Tibial artery (tissue), 4 donors: ENCODE data around the gene GRIN2A.

Experiments used
- DNase-seq, 2 donors: peaks; one replicate each; pipeline ENCODE4 v3.0.0-alpha.2; 2019
- H3K27ac ChIP-seq, 2 donors: fragments of 200-600 bp; sonication (generic) in 1 of 2; 1 replicate in 1 of 2; 2 replicates in 1 of 2; pipeline ENCODE4 v1.5.1; 2018 to 2019; ENCODE audit warnings: mild to moderate bottlenecking in 1 of 2
- H3K27me3 ChIP-seq, 2 donors: fragments of 200-600 bp; sonication (generic) in 1 of 2; one replicate each; pipeline versions ENCODE4 v1.5.1 to v1.6.0; 2016 to 2019
- H3K36me3 ChIP-seq, 3 donors: fragments of 200-600 bp; sonication (generic) in 2 of 3; one replicate each; pipeline ENCODE4 v1.5.1; 2016 to 2019; ENCODE audit warnings: mild to moderate bottlenecking in 2 of 3
- H3K4me1 ChIP-seq, 4 donors: fragments of 200-600 bp; sonication (generic) in 2 of 4; 1 replicate in 3 of 4; 2 replicates in 1 of 4; pipeline ENCODE4 v1.5.1; 2016 to 2019
- H3K4me3 ChIP-seq, 2 donors: fragments of 200-600 bp; sonication (generic) in 1 of 2; 1 replicate in 1 of 2; 2 replicates in 1 of 2; pipeline ENCODE4 v1.5.1; 2018 to 2019; ENCODE audit warnings: mild to moderate bottlenecking in 2 of 2
- H3K9me3 ChIP-seq, 3 donors: fragments of 200-600 bp; sonication (generic) in 1 of 3; one replicate each; pipeline ENCODE4 v1.5.1; 2016 to 2019
- intact Hi-C: fragments of 100-400 bp; cut with DNase I; formaldehyde crosslinking; loops from one replicate; pipeline ENCODE4 v1.15.0; 2023; ENCODE audit warnings: low total_unique reads
- TF ChIP-seq, protein P1 (sequence below), 2 experiments: fragments of 200-600 bp in 1 of 2; fragments of 450-650 bp in 1 of 2; IDR thresholded peaks; one replicate each; pipeline ENCODE4 v1.5.1; 2017 to 2019; ENCODE audit warnings: antibody characterized with exemption in 2 of 2, mild to moderate bottlenecking in 1 of 2, moderate library complexity in 1 of 2

Gene GRIN2A

DNA sequence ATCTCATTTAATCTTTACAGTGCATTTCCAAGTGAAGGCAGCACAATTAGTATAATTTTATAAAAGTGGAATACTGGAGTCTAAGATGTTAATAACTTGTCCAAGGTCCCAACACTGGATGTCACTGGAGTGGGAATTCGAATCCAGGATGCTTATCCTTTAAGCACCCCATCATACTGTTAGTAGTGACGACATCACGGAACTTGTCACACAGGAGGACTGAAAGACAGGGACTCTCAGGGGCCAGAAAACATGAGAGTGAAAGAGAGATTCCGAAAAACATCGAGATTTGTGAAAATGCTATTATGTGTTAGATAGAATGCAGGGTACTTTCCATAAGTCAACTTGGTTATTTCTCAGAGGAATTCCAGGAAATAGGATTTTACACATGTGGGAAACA, 374.0 kb downstream of the GRIN2A start:
- TF ChIP-seq, protein P1, sequence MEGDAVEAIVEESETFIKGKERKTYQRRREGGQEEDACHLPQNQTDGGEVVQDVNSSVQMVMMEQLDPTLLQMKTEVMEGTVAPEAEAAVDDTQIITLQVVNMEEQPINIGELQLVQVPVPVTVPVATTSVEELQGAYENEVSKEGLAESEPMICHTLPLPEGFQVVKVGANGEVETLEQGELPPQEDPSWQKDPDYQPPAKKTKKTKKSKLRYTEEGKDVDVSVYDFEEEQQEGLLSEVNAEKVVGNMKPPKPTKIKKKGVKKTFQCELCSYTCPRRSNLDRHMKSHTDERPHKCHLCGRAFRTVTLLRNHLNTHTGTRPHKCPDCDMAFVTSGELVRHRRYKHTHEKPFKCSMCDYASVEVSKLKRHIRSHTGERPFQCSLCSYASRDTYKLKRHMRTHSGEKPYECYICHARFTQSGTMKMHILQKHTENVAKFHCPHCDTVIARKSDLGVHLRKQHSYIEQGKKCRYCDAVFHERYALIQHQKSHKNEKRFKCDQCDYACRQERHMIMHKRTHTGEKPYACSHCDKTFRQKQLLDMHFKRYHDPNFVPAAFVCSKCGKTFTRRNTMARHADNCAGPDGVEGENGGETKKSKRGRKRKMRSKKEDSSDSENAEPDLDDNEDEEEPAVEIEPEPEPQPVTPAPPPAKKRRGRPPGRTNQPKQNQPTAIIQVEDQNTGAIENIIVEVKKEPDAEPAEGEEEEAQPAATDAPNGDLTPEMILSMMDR (IDR thresholded peaks at IDR 0.05): no peak
- Histone ChIP-seq H3K9me3 (no peaks in the 10 kb centered on the region), H3K36me3 (no peaks in the 10 kb centered on the region), H3K4me3 (no peak overlapping the region), H3K4me1 (no peaks in the 10 kb centered on the region), H3K27me3 (no peaks in the 10 kb centered on the region), H3K27ac (no peak overlapping the region)
- DNase-seq: no peak
- intact Hi-C loops: no loop called here

- Histone ChIP-seq H3K27ac (no peak overlapping the region), H3K36me3 (no peaks in the 10 kb centered on the region), H3K4me3 (no peak overlapping the region), H3K27me3 (no peaks in the 10 kb centered on the region), H3K4me1 (no peaks in the 10 kb centered on the region), H3K9me3 (no peaks in the 10 kb centered on the region)
- intact Hi-C loops: no loop called here
- TF ChIP-seq, protein P1 (IDR thresholded peaks at IDR 0.05): no peak
- DNase-seq: no peak
These were observed 374.9 kb downstream of the GRIN2A start for GRCh38 chr16:9807302-9807701.

GRCh38 chr16:9805109-9805508, 377.1 kb downstream of the GRIN2A start:
- no peaks in the 10 kb centered on the region for H3K4me1 ChIP-seq
- H3K27ac ChIP-seq: no peak overlapping the region
- H3K9me3 ChIP-seq: no peaks in the 10 kb centered on the region
- H3K36me3 ChIP-seq: no peaks in the 10 kb centered on the region
- H3K27me3 ChIP-seq: no peaks in the 10 kb centered on the region
- DNase-seq: no peak
- TF ChIP-seq, protein P1 (IDR thresholded peaks at IDR 0.05): no peak
- no peak overlapping the region for H3K4me3 ChIP-seq
- intact Hi-C loops: no loop called here

DNA sequence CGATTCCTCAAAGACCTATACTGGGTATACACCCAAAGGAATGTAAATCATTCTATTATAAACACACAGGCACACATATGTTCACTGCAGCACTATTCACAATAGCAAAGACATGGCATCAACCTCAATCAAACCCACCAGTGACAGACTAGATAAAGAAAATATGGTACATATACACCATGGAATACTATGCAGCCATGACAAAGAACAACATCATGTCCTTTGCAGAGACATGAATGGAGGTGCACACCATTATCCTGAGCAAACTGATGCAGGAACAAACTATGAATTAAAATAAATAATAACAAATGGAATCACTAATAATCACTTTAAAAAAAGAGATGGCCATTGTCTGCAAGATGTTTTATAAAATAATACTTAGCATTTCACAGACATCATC, 380.1 kb downstream of the GRIN2A start:
- intact Hi-C loops: no loop called here
- H3K4me1 ChIP-seq: peaks cover 0 to 10% (median 0%) of the 10 kb centered on the region in 4 donors
- no peaks in the 10 kb centered on the region for H3K36me3 ChIP-seq
- DNase-seq: no peak
- no peaks in the 10 kb centered on the region for H3K27me3 ChIP-seq
- TF ChIP-seq, protein P1 (IDR thresholded peaks at IDR 0.05): no peak
- H3K27ac ChIP-seq: no peak overlapping the region
- H3K9me3 ChIP-seq: no peaks in the 10 kb centered on the region
- no peak overlapping the region for H3K4me3 ChIP-seq

GRCh38 chr16:9801651-9802050, 380.6 kb downstream of the GRIN2A start:
- DNase-seq: no peak
- Histone ChIP-seq H3K27ac (no peak overlapping the region), H3K4me1 (peaks cover 0 to 13% (median 0%) of the 10 kb centered on the region in 4 donors), H3K4me3 (no peak overlapping the region), H3K36me3 (no peaks in the 10 kb centered on the region), H3K9me3 (no peaks in the 10 kb centered on the region), H3K27me3 (no peaks in the 10 kb centered on the region)
- intact Hi-C loops: no loop called here
- TF ChIP-seq, protein P1 (IDR thresholded peaks at IDR 0.05): no peak

GRCh38 chr16:9800186-9800738, 382.0 kb downstream of the GRIN2A start:
- DNase-seq: no peak
- TF ChIP-seq, protein P1 (IDR thresholded peaks at IDR 0.05): no peak

More at GRCh38 chr16:9800186-9800738, 382.0 kb downstream of the GRIN2A start:
- no peaks in the 10 kb centered on the region for H3K9me3 ChIP-seq
- H3K27me3 ChIP-seq: no peaks in the 10 kb centered on the region
- no peaks in the 10 kb centered on the region for H3K36me3 ChIP-seq
- intact Hi-C loops: no loop called here
- H3K4me3 ChIP-seq: no peak overlapping the region
- H3K27ac ChIP-seq: no peak overlapping the region
- H3K4me1 ChIP-seq: peaks cover 0 to 13% (median 0%) of the 10 kb centered on the region in 4 donors
